PFSK-1 (cell line): ENCODE measurements around the gene OPCML.

Source experiments
- FOXP2 ChIP-seq: optimal IDR thresholded peaks from 2 replicates; pipeline ENCODE3; 2011; ENCODE audit warnings: borderline replicate concordance, control low read depth, inconsistent platforms; ENCODE audit not compliant: insufficient read depth; ENCODE audit errors: extremely low read length, extremely low read depth
- POLR2AphosphoS5 ChIP-seq: IDR thresholded peaks from 2 replicates; pipeline ENCODE4 v1.6.1; 2012; ENCODE audit warnings: low read depth, mild to moderate bottlenecking, control low read depth, low read length, moderate library complexity
- SIN3A ChIP-seq: IDR thresholded peaks from 2 replicates; pipeline ENCODE4 v1.6.1; 2012; ENCODE audit warnings: mild to moderate bottlenecking, low read length, moderate library complexity, borderline replicate concordance; ENCODE audit not compliant: insufficient read depth
- TAF1 ChIP-seq: IDR thresholded peaks from 2 replicates; pipeline ENCODE4 v1.6.1; 2012; ENCODE audit warnings: low read length, control low read depth, borderline replicate concordance; ENCODE audit not compliant: insufficient read depth
- TF ChIP-seq, protein P1 (sequence below), 2 experiments: IDR thresholded peaks; 2 replicates each; pipeline versions ENCODE4 v1.6.1 to v1.8.0; 2011 to 2012; ENCODE audit warnings: low read depth in 2 of 2, low read length in 2 of 2, control low read depth in 1 of 2, inconsistent platforms in 1 of 2, mild to moderate bottlenecking in 1 of 2, moderate library complexity in 1 of 2; ENCODE audit not compliant: insufficient read depth in 1 of 2

The OPCML gene

DNA sequence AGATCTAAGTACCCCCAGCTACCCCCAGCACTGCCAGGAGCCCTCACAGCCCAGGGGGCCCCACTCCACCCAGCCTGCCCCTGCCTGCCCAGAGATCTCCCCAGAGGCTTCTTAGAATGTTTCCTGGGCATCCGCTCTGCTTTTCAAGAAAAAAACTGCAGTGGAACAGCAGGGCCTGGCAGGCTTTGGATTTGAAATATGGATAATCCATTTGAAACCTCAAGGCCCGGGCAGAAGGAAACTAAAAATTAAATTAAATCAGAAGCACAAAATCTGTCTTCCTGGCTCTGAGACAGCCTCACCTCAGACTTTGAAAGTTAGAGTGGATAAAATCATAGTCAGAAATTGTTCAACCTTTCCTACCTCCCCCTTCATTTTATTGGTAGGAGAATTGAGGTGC is 273.6 kb downstream of the OPCML start:
- TF ChIP-seq FOXP2 = no peak
- TF ChIP-seq, protein P1, sequence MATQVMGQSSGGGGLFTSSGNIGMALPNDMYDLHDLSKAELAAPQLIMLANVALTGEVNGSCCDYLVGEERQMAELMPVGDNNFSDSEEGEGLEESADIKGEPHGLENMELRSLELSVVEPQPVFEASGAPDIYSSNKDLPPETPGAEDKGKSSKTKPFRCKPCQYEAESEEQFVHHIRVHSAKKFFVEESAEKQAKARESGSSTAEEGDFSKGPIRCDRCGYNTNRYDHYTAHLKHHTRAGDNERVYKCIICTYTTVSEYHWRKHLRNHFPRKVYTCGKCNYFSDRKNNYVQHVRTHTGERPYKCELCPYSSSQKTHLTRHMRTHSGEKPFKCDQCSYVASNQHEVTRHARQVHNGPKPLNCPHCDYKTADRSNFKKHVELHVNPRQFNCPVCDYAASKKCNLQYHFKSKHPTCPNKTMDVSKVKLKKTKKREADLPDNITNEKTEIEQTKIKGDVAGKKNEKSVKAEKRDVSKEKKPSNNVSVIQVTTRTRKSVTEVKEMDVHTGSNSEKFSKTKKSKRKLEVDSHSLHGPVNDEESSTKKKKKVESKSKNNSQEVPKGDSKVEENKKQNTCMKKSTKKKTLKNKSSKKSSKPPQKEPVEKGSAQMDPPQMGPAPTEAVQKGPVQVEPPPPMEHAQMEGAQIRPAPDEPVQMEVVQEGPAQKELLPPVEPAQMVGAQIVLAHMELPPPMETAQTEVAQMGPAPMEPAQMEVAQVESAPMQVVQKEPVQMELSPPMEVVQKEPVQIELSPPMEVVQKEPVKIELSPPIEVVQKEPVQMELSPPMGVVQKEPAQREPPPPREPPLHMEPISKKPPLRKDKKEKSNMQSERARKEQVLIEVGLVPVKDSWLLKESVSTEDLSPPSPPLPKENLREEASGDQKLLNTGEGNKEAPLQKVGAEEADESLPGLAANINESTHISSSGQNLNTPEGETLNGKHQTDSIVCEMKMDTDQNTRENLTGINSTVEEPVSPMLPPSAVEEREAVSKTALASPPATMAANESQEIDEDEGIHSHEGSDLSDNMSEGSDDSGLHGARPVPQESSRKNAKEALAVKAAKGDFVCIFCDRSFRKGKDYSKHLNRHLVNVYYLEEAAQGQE (IDR thresholded peaks at IDR 0.05; ENCODE audit: insufficient read depth in 1 of 2, low read depth in 2 of 2, low read length in 2 of 2) = no peak
- TF ChIP-seq TAF1 = no peak
- TF ChIP-seq POLR2AphosphoS5 = no peak
- no peak for TF ChIP-seq SIN3A

DNA sequence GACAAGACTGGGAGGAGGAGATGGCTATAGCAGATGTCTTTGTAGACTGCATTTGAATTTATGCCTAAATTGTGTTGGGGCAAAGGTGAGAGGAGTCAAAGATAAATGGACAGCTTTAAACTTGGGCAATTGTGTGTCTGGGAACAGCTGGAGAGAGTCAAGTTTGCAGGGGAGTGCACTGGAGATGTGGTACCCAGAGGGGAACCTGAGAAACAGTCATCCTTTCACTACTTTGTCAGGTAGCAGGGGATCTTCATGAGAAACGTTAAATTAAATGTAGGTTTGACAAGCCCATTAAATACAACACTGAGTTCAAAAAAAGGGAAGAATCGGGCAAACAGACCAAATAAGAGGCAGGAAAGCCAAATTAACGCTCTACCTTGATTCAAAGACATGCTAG is 277.7 kb downstream of the OPCML start:
- no peak for TF ChIP-seq TAF1
- TF ChIP-seq, protein P1 (IDR thresholded peaks at IDR 0.05; ENCODE audit: insufficient read depth in 1 of 2, low read depth in 2 of 2, low read length in 2 of 2) = no peak
- TF ChIP-seq SIN3A = no peak
- no peak for TF ChIP-seq FOXP2
- TF ChIP-seq POLR2AphosphoS5 = no peak

DNA sequence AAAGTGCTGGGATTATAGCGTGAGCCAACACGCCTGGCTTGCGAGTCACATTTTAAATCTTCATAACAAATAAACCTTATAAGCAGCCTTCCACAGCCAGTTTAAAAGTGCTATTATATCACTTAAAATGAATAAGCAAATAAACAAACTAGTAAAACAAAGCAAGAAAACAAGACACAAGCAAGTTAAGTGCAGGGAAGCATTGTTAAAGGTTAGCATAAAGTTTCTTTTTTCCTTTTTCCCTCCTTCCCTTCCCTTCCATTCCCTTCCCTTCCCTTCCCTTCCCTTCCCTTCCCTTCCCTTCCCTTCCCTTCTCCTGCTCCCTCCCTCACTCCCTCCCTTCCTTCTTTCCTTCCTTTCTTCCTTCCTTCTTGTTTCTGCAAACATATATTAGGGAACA is 278.7 kb downstream of the OPCML start:
- no peak for TF ChIP-seq SIN3A
- TF ChIP-seq POLR2AphosphoS5 = no peak
- no peak for TF ChIP-seq FOXP2
- TF ChIP-seq, protein P1 (IDR thresholded peaks at IDR 0.05; ENCODE audit: insufficient read depth in 1 of 2, low read depth in 2 of 2, low read length in 2 of 2) = no peak
- TF ChIP-seq TAF1 = no peak

DNA sequence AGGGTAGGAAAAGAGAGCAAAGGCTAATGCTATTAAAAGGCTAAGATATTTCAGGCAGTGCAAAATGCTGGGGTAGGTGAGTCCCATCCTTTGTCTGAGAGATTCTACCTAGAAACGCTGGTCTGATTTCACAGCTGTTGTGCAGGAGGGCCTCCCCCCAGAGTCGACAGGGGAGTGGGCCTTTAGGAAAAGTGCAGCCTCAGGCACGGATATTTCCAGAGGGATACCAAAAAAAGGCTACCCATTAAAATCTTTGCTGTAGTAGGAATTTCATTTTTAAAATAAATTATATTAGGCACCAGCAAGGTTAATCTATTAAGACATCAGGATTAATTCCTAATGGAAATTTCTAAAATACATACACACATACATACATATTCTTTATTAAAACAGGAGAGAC is 280.5 kb downstream of the OPCML start:
- TF ChIP-seq POLR2AphosphoS5 (no peak), SIN3A (no peak), FOXP2 (no peak), TAF1 (no peak)
- TF ChIP-seq, protein P1 (IDR thresholded peaks at IDR 0.05; ENCODE audit: insufficient read depth in 1 of 2, low read depth in 2 of 2, low read length in 2 of 2) = no peak

DNA sequence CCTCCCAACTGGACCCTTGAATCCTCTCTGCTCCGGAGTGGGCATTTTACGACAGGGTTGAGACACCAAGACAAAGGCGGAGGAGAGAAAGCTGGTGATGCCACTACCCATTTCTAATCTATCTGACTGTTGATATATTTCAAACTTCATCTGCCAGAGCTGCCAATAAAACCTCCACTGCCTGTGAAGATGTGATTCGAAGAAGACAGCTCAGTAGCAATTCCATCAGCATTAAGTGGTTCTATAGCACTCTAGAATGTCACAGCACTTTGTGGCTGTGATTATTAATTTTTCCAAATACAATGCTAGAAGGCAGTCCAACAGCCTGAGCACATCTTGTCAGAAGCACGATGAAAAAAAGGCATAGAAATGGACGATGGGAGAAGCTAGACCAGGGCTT is 282.8 kb downstream of the OPCML start:
- no peak for TF ChIP-seq SIN3A
- TF ChIP-seq FOXP2 = no peak
- TF ChIP-seq POLR2AphosphoS5 = no peak
- TF ChIP-seq TAF1 = no peak
- TF ChIP-seq, protein P1 (IDR thresholded peaks at IDR 0.05; ENCODE audit: insufficient read depth in 1 of 2, low read depth in 2 of 2, low read length in 2 of 2) = no peak
